B cell (primary cell): ENCODE measurements around the gene DDB1.

Source experiments
- EZH2 ChIP-seq: IDR thresholded peaks from 2 replicates; pipeline ENCODE4 v1.6.1; 2012; ENCODE audit warnings: borderline replicate concordance, low read depth, mild to moderate bottlenecking, moderate library complexity, low read length; ENCODE audit not compliant: insufficient read depth, poor library complexity, severe bottlenecking
- TF ChIP-seq, protein P1 (sequence below): fragments of 200-600 bp; IDR thresholded peaks from one replicate; pipeline ENCODE4 v1.8.0; 2022; ENCODE audit warnings: antibody characterized with exemption, mild to moderate bottlenecking

DNA sequence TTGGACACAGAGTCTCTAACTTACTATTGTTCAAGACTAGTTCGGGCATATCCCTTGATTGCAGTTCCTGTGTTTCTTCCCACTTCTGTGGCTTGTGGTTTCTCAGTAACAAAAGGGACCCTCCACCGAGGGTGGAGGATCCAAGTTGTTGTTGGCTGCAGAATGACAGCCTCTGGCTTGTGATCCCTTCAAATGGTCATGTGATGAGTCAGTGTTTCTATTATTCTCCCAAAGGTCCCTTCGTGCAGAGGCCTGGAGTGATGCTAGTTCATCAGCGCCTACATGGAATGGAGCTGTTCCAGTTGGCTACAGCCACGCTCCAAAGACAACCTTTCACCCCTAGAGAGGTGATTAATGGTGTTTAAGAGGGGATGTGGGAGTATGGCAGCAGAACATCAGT, 35.2 kb downstream of the DDB1 start:
- TF ChIP-seq, protein P1, sequence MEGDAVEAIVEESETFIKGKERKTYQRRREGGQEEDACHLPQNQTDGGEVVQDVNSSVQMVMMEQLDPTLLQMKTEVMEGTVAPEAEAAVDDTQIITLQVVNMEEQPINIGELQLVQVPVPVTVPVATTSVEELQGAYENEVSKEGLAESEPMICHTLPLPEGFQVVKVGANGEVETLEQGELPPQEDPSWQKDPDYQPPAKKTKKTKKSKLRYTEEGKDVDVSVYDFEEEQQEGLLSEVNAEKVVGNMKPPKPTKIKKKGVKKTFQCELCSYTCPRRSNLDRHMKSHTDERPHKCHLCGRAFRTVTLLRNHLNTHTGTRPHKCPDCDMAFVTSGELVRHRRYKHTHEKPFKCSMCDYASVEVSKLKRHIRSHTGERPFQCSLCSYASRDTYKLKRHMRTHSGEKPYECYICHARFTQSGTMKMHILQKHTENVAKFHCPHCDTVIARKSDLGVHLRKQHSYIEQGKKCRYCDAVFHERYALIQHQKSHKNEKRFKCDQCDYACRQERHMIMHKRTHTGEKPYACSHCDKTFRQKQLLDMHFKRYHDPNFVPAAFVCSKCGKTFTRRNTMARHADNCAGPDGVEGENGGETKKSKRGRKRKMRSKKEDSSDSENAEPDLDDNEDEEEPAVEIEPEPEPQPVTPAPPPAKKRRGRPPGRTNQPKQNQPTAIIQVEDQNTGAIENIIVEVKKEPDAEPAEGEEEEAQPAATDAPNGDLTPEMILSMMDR = no peak
- no peak for TF ChIP-seq EZH2
